H54 (cell line): ENCODE results near the gene SMIM41.

Experiments used
- DNase-seq: peaks from one replicate; pipeline ENCODE4 v3.0.0; 2011; ENCODE audit warnings: low spot score, mixed read lengths; ENCODE audit not compliant: insufficient read length
- FAIRE-seq: peaks from 3 replicates; lab custom pipeline; 2011; peaks lifted over from hg19 to GRCh38; lab: Jason Lieb, UNC
- POLR2A ChIP-seq: IDR thresholded peaks from 2 replicates; pipeline ENCODE4 v1.6.1; 2011; ENCODE audit warnings: low read depth, mild to moderate bottlenecking, low read length

Gene SMIM41

GRCh38 chr12:52151837-52152783, 72.6 kb downstream of the SMIM41 start:
- DNase-seq = peak; percentile 79
- FAIRE-seq = no peak
- no peak for TF ChIP-seq POLR2A

GRCh38 chr12:52152905-52153317, 73.4 kb downstream of the SMIM41 start:
- DNase-seq (no peak), FAIRE-seq (no peak)
- no peak for TF ChIP-seq POLR2A

DNA sequence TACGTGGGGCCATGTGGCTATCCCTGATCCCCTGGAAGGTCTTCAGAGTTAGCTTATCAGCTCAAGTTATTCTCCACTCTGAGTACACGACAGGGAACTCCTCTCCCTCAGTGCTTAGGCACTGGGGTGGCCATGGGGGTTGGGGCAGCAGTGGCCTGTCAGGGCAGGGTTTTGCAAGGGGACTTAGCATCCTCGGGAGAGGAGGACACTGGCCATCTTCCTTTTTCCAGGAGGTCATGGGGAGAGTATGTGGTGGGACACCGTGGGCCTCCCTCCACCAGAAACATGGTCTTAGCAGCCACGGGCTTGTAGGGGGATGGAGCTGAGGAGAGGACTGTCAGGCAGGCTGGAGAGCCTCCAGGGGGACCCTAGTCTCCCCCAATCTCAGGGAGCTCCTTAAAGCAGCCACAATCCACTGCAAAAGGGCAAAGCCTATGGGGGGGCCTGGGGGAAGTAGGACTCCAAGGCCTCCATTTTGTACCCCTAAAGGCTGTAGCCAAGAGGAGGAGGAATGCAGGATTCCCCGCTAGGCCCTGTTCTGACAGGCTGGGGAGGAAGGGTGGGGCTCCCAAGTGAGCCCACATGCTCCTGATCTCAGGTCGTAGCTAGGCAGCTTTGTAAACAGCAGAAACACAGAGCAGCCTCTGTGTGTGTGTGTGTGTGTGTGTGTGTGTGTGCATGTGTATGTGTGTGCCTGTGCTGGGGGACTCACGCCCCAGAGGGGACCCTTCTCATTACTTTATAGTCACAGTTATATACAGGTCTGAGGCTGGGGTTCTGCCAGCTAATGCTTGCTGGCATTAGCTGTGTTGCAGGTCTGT, 75.8 kb downstream of the SMIM41 start:
- TF ChIP-seq POLR2A = no peak
- FAIRE-seq (no peak), DNase-seq (no peak)

GRCh38 chr12:52156311-52156710, 76.8 kb downstream of the SMIM41 start:
- TF ChIP-seq POLR2A = no peak
- DNase-seq (no peak), FAIRE-seq (no peak)

DNA sequence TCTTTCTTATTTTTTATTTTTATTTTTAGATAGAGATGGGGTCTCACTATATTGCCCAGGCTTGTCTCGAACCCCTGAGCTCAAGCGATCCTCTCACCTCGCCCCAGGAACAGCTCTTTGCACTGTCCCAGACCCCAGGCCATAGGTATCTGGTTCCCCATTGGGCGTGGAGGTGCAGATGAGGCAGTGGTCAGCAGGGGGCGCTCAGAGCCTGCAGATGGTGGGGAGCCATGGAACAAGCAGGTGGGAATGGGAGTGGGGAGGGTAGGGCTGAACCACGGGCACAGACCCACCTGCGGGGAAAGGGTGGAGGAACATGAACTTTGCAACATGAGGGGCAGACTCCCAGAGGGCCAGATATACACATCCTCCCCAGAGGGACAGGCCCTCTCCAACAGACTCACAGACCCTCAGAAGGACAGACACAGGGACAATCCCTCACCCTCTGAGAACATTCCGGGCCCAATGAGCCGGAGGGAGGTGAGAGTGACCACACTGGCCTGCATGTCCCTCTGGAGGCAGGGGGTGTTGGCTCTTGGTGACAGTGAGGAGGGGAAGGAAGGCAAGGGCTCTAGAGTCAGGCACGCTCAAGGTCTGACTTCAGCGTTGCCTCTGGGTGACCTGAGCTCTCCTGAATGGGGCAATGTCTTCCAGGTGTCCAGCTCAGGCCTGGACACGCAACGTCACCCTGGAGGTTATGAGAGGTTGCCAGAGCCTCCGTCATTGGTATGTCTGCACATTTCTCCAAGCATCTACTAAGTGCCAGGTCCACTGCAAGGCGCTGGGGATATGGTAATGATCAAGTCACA, 77.5 kb downstream of the SMIM41 start:
- TF ChIP-seq POLR2A = no peak
- FAIRE-seq (no peak), DNase-seq (peak; percentile 63)

GRCh38 chr12:52157566-52158150, 78.2 kb downstream of the SMIM41 start:
- TF ChIP-seq POLR2A = no peak
- FAIRE-seq (no peak), DNase-seq (no peak)
